ENCODE results near the gene LMO2.

GRCh38 chr11:33863418-33864172 lies 28.3 kb downstream of the LMO2 start:
- no peak for TF ChIP-seq CTCF (IDR thresholded peaks at IDR 0.05; ENCODE audit: insufficient read depth, low read length, poor library complexity, severe bottlenecking)
- no peak for TF ChIP-seq EZH2phosphoT487 (conservative IDR thresholded peaks at IDR 0.05; ENCODE audit: low read length)
